ENCODE results near the gene PI16. TPM values are rescaled to one million over a fixed set of nuclear protein-coding genes. Genes with fewer than 3 reads are reported as not detected.

PI16 gene
- total RNA-seq, 1 donor from 2014 or later = not detected

DNA sequence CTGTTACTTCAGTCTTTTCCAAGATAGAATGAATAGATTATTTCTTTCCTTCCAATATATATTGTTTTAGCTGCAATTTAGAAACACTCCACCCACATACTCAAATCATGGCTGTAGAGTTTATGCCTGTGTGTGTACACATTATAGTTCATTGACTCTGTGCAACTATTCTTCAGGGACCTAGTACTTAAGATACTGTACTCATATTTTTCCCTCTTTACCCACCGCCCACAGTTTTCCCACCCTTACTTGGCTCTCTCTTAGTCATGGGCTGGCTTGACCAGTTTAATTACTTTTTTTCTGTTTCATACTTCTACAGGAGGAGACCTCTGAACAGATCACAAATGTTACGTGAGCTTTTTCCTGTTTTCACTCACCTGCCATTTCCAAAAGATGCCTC is 38.4 kb upstream of the PI16 start:
- H3K4me1 Mint-ChIP-seq (ENCODE audit: unreplicated experiment) = peaks cover 23% of the 10 kb centered on the region
- H3K36me3 Mint-ChIP-seq = peaks cover 31% of the 10 kb centered on the region
- peak overlapping the region; percentile 58 for H3K4me3 Mint-ChIP-seq
- no peaks in the 10 kb centered on the region for H3K27me3 Mint-ChIP-seq
- H3K9me3 Mint-ChIP-seq = no peaks in the 10 kb centered on the region
- peak overlapping the region; percentile 83 for H3K27ac Mint-ChIP-seq
- DNase-seq (ENCODE audit: extremely low spot score, unreplicated experiment) = no peak
- TF ChIP-seq, protein P1, sequence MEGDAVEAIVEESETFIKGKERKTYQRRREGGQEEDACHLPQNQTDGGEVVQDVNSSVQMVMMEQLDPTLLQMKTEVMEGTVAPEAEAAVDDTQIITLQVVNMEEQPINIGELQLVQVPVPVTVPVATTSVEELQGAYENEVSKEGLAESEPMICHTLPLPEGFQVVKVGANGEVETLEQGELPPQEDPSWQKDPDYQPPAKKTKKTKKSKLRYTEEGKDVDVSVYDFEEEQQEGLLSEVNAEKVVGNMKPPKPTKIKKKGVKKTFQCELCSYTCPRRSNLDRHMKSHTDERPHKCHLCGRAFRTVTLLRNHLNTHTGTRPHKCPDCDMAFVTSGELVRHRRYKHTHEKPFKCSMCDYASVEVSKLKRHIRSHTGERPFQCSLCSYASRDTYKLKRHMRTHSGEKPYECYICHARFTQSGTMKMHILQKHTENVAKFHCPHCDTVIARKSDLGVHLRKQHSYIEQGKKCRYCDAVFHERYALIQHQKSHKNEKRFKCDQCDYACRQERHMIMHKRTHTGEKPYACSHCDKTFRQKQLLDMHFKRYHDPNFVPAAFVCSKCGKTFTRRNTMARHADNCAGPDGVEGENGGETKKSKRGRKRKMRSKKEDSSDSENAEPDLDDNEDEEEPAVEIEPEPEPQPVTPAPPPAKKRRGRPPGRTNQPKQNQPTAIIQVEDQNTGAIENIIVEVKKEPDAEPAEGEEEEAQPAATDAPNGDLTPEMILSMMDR (conservative IDR thresholded peaks at IDR 0.05) = no peak

DNA sequence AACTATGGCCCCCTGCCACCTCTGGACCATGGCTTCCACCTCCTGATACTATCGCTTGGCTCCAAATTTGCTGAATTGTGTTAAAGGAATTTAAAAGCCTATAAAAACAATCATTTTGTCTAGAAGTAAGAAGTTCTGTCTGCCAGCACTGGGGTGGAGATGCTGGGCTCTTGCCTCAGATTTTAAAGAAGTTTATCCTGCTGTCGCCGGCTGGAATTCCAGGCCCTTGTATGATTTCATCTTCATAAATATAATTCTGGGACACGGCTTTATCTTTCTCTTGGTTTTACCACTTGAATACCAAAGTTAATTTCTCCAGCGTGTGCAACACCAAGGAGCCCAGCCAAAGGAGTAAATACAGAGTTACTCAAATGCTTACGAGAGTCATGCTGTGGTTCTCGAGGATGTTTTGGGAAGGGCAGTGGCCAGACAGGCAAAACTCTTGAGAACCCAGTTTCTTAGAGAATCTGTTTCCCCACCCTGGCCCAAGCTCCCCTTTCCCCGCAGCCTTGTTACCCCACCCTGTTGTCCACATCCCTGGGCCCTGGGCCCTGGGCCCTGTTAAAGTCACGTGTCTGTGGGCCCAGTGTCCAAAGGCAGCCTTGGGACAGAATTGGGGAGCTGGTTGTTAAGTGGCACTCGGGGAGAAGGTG is 36.9 kb upstream of the PI16 start:
- H3K4me1 Mint-ChIP-seq (ENCODE audit: unreplicated experiment) = peaks cover 17% of the 10 kb centered on the region
- no peaks in the 10 kb centered on the region for H3K27me3 Mint-ChIP-seq
- DNase-seq (ENCODE audit: extremely low spot score, unreplicated experiment) = no peak
- no peak overlapping the region for H3K4me3 Mint-ChIP-seq
- H3K36me3 Mint-ChIP-seq = peaks cover 25% of the 10 kb centered on the region
- no peaks in the 10 kb centered on the region for H3K9me3 Mint-ChIP-seq
- H3K27ac Mint-ChIP-seq = no peak overlapping the region
- TF ChIP-seq, protein P1 (conservative IDR thresholded peaks at IDR 0.05) = no peak

DNA sequence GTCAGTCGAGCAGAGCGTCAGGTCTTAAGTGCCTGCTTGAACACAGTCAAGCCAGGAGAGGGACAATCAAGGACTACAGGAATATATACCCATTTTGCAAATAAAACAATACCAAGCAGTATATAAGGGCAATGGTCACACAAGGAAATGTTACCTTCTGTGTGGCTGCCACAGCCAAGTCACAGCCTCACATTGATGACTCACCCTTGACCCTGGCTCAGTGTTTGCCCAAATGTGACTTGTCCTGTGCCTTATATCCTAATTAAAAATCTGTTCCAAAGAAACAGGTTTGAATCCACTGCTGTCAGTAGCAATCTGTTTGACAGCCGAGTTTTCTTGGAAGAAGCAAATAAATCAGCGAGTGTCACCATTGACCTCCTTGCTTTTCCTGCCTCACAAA is 34.5 kb upstream of the PI16 start:
- no peaks in the 10 kb centered on the region for H3K27me3 Mint-ChIP-seq
- H3K4me1 Mint-ChIP-seq (ENCODE audit: unreplicated experiment) = peaks cover 11% of the 10 kb centered on the region
- no peak for DNase-seq (ENCODE audit: extremely low spot score, unreplicated experiment)
- H3K36me3 Mint-ChIP-seq = peaks cover 26% of the 10 kb centered on the region
- no peak overlapping the region for H3K27ac Mint-ChIP-seq
- no peaks in the 10 kb centered on the region for H3K9me3 Mint-ChIP-seq
- H3K4me3 Mint-ChIP-seq = no peak overlapping the region
- TF ChIP-seq, protein P1 (conservative IDR thresholded peaks at IDR 0.05) = no peak

DNA sequence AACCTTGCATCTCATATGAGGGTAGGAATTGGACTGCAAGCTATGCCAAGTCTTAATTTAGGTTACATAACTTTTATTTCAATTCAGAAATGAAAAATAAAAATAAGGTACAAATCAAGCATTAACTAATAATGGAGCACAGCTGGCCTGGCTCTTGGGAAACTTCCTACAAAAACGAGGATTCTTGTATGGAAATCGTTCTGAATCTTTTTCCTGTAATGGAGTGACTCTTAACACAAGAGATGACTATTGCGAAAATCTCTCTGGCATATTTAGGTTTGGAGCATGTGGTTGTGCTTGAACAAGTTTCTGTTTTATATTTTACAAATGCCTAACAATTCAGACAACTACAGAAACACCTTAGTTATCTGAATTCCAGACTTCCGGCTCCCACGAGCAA is 34.0 kb upstream of the PI16 start:
- no peak overlapping the region for H3K4me3 Mint-ChIP-seq
- H3K27ac Mint-ChIP-seq = no peak overlapping the region
- peaks cover 23% of the 10 kb centered on the region for H3K36me3 Mint-ChIP-seq
- no peaks in the 10 kb centered on the region for H3K9me3 Mint-ChIP-seq
- no peak for DNase-seq (ENCODE audit: extremely low spot score, unreplicated experiment)
- peaks cover 8% of the 10 kb centered on the region for H3K4me1 Mint-ChIP-seq (ENCODE audit: unreplicated experiment)
- TF ChIP-seq, protein P1 (conservative IDR thresholded peaks at IDR 0.05) = no peak
- H3K27me3 Mint-ChIP-seq = no peaks in the 10 kb centered on the region

DNA sequence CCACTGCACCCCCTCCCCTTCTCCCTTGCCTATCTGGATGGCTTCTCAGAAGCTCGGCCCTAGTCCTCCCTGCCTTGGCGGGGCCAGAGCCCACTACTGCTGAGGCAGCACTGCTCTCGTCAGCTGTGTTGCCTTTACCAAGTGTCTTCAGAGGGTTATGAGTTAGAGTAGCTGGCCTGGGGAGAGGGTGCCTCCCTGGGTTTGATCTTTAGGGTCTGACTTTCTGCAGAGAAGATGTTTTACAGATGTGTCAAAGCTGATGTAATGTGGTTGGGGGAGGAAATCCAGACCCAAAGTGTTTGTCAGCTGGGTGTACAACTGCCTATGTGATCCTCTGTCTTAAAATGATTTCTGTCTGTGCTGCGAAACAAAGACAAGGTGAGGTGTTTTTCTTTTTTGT is 30.4 kb upstream of the PI16 start:
- Mint-ChIP-seq H3K4me1 (ENCODE audit: unreplicated experiment) (peaks cover 8% of the 10 kb centered on the region), H3K27ac (peak overlapping the region; percentile 58), H3K9me3 (no peaks in the 10 kb centered on the region), H3K36me3 (peaks cover 18% of the 10 kb centered on the region), H3K27me3 (no peaks in the 10 kb centered on the region), H3K4me3 (no peak overlapping the region)
- TF ChIP-seq, protein P1 (conservative IDR thresholded peaks at IDR 0.05) = no peak
- DNase-seq (ENCODE audit: extremely low spot score, unreplicated experiment) = no peak
